OCI-LY1 (cell line): ENCODE results near the gene SLIT3.

Source experiments
- H2AFZ ChIP-seq: fragments of 200-600 bp; sonication (generic), shearing (Covaris generic); 2 replicates; pipeline ENCODE4 v1.6.0; 2014; ENCODE audit warnings: antibody characterized with exemption, mild to moderate bottlenecking, low read length
- H3F3A ChIP-seq: fragments of 200-600 bp; sonication (generic), shearing (Covaris generic); 2 replicates; pipeline ENCODE4 v1.6.0; 2014; ENCODE audit warnings: mild to moderate bottlenecking, antibody characterized with exemption, low read length, moderate library complexity; ENCODE audit not compliant: insufficient read depth
- H3K27ac ChIP-seq: fragments of 200-600 bp; sonication (generic); 2 replicates; pipeline ENCODE4 v1.5.1; 2014; ENCODE audit warnings: low read length, mixed run types, mild to moderate bottlenecking, low read depth; ENCODE audit not compliant: poor library complexity, severe bottlenecking
- H3K27me3 ChIP-seq: fragments of 200-600 bp; sonication (generic); 2 replicates; pipeline ENCODE4 v1.6.0; 2014; ENCODE audit warnings: antibody characterized with exemption, mild to moderate bottlenecking, low read length, moderate library complexity; ENCODE audit not compliant: insufficient read depth
- H3K36me3 ChIP-seq: fragments of 200-600 bp; sonication (generic); 2 replicates; pipeline ENCODE4 v1.6.1; 2014; ENCODE audit warnings: mild to moderate bottlenecking, antibody characterized with exemption, low read length, moderate library complexity, mixed read lengths; ENCODE audit not compliant: insufficient read depth
- H3K4me1 ChIP-seq: fragments of 200-600 bp; sonication (generic); 2 replicates; pipeline ENCODE4 v1.5.1; 2014; ENCODE audit warnings: mild to moderate bottlenecking, low read length, moderate library complexity; ENCODE audit not compliant: insufficient read depth, severe bottlenecking
- H3K4me2 ChIP-seq: fragments of 200-600 bp; sonication (generic), shearing (Covaris generic); 2 replicates; pipeline ENCODE4 v1.6.1; 2014; ENCODE audit warnings: low read length
- H3K4me3 ChIP-seq: fragments of 200-600 bp; sonication (generic); 2 replicates; pipeline ENCODE4 v1.5.1; 2014; ENCODE audit warnings: low read length, low read depth, mild to moderate bottlenecking, mixed read lengths; ENCODE audit not compliant: poor library complexity, severe bottlenecking
- H3K79me2 ChIP-seq: fragments of 200-600 bp; shearing (Covaris generic); 2 replicates; pipeline ENCODE4 v1.6.1; 2016; ENCODE audit warnings: mixed run types, low read length, mixed read lengths; ENCODE audit not compliant: insufficient read depth
- H3K9ac ChIP-seq: fragments of 200-600 bp; sonication (generic), shearing (Covaris generic); 2 replicates; pipeline ENCODE4 v1.6.1; 2014; ENCODE audit warnings: mild to moderate bottlenecking, low read length, mixed read lengths
- H3K9me2 ChIP-seq: fragments of 200-600 bp; sonication (generic), shearing (Covaris generic); 2 replicates; pipeline ENCODE4 v1.6.1; 2014; ENCODE audit warnings: low read depth, mild to moderate bottlenecking, low read length, mixed read lengths
- H3K9me3 ChIP-seq: fragments of 200-600 bp; shearing (Covaris generic); 2 replicates; pipeline ENCODE4 v1.6.1; 2014; ENCODE audit warnings: low read length, mixed read lengths
- H4K20me1 ChIP-seq: fragments of 200-600 bp; sonication (generic), shearing (Covaris generic); 2 replicates; pipeline ENCODE4 v1.6.0; 2016; ENCODE audit warnings: mild to moderate bottlenecking, low read length; ENCODE audit not compliant: insufficient read depth
- EZH2 ChIP-seq: fragments of 200-600 bp; sonication (generic), shearing (Covaris generic); IDR thresholded peaks from 2 replicates; pipeline ENCODE4 v1.8.0; 2017; ENCODE audit warnings: borderline replicate concordance, mixed run types, mild to moderate bottlenecking, antibody characterized with exemption, low read length, moderate library complexity, mixed read lengths
- TF ChIP-seq, protein P1 (sequence below): fragments of 200-600 bp; sonication (generic), shearing (Covaris generic); IDR thresholded peaks from 2 replicates; pipeline ENCODE4 v1.5.1; 2017; ENCODE audit warnings: mild to moderate bottlenecking, antibody characterized with exemption, low read length, moderate library complexity, mixed read lengths

The SLIT3 gene

DNA sequence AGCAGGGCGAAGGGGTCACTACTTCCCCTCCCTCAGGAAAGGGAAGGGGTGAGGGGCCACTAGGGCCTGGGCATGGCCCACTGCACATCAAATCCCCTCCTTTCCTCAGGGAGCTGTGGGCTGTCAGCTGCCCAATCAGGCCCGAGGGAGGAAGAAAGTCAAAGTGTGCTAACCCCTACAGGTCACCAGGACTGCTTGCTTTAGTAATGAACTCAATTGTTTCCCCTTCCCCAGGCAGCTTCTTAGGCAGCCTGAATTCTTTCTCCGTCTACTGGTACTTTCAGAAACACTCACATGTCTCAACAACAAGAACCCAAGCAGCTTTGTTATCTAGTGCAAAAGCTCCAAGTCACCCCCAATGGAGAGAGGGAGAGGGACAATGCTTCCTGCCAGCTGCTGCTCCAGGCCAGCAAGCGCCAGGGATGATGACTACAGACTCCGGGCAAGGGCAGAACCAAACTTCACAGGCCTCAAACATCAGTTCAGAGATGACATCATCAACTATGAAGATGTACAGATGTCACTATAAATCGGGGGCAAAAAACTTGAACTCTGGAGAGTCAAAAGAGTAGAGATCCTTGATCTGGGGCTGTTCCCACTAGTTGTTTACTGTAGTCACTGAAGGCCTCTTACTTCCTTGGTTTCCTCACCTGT is 100.7 kb downstream of the SLIT3 start:
- no peaks in the 10 kb centered on the region for H3K4me1 ChIP-seq
- no peak overlapping the region for H3K9ac ChIP-seq
- no peaks in the 10 kb centered on the region for H3K36me3 ChIP-seq
- H3K4me3 ChIP-seq: no peak overlapping the region
- no peaks in the 10 kb centered on the region for H3K79me2 ChIP-seq
- no peaks in the 10 kb centered on the region for H3K9me3 ChIP-seq
- H3F3A ChIP-seq: no peaks in the 10 kb centered on the region
- H4K20me1 ChIP-seq: no peaks in the 10 kb centered on the region
- TF ChIP-seq EZH2: no peak
- TF ChIP-seq, protein P1, sequence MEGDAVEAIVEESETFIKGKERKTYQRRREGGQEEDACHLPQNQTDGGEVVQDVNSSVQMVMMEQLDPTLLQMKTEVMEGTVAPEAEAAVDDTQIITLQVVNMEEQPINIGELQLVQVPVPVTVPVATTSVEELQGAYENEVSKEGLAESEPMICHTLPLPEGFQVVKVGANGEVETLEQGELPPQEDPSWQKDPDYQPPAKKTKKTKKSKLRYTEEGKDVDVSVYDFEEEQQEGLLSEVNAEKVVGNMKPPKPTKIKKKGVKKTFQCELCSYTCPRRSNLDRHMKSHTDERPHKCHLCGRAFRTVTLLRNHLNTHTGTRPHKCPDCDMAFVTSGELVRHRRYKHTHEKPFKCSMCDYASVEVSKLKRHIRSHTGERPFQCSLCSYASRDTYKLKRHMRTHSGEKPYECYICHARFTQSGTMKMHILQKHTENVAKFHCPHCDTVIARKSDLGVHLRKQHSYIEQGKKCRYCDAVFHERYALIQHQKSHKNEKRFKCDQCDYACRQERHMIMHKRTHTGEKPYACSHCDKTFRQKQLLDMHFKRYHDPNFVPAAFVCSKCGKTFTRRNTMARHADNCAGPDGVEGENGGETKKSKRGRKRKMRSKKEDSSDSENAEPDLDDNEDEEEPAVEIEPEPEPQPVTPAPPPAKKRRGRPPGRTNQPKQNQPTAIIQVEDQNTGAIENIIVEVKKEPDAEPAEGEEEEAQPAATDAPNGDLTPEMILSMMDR: no peak
- H2AFZ ChIP-seq: no peak overlapping the region
- H3K4me2 ChIP-seq: no peak overlapping the region
- H3K27me3 ChIP-seq: no peaks in the 10 kb centered on the region
- no peak overlapping the region for H3K27ac ChIP-seq
- no peaks in the 10 kb centered on the region for H3K9me2 ChIP-seq

DNA sequence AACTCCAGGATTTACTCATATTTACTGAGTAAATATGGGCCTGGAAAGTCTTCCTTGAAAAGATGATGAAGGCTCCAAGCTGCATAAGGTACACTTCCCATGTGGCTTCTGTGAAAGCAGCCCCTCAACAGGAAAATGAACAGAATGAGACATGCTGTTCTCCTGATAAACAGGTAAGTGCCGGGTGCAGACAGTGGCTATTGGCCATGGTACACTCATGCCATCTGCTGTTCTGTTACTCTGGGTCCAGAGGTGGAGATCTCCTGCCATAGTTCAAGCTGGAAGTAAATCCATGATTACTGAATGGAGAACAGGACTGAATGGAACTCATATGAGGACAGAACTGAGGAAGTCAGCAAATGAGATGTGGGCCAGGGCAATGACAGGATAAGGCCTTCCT is 103.6 kb downstream of the SLIT3 start:
- no peaks in the 10 kb centered on the region for H3F3A ChIP-seq

DNA sequence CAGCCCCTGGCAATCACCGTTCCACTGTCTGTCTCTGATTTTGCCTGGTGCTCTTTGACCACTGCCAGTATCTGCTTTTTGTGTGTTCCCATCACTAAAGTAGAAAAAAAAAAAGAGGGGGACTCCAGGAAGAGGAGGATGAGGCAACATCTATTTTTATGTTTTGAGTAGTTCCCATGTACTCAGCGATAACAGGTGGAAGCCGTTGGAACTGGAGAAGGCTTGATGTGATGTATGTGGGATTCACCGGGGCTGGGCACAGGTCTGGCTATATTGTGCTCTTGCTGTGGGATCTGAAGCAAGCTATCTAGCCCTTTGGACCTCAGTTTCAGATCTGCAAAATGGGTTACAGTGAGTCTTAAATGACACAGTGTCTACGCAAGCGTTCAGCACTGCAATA is 104.9 kb downstream of the SLIT3 start:
- no peaks in the 10 kb centered on the region for H3K4me1 ChIP-seq
- no peaks in the 10 kb centered on the region for H3K79me2 ChIP-seq
- no peak overlapping the region for H3K27ac ChIP-seq
- H3K9me3 ChIP-seq: no peaks in the 10 kb centered on the region
- no peak overlapping the region for H3K9ac ChIP-seq
- no peaks in the 10 kb centered on the region for H3K9me2 ChIP-seq
- no peaks in the 10 kb centered on the region for H3F3A ChIP-seq
- no peaks in the 10 kb centered on the region for H3K36me3 ChIP-seq
- H3K4me2 ChIP-seq: no peak overlapping the region
- no peaks in the 10 kb centered on the region for H3K27me3 ChIP-seq
- TF ChIP-seq EZH2: no peak
- TF ChIP-seq, protein P1: no peak
- no peak overlapping the region for H3K4me3 ChIP-seq
- H2AFZ ChIP-seq: no peak overlapping the region
- H4K20me1 ChIP-seq: no peaks in the 10 kb centered on the region

More for the DNA sequence above, 103.6 kb downstream of the SLIT3 start:
- Histone ChIP-seq H3K9me3 (no peaks in the 10 kb centered on the region), H3K36me3 (no peaks in the 10 kb centered on the region), H3K79me2 (no peaks in the 10 kb centered on the region), H2AFZ (no peak overlapping the region), H3K27ac (no peak overlapping the region), H4K20me1 (no peaks in the 10 kb centered on the region), H3K9me2 (no peaks in the 10 kb centered on the region), H3K27me3 (no peaks in the 10 kb centered on the region), H3K4me3 (no peak overlapping the region), H3K4me2 (no peak overlapping the region), H3K4me1 (no peaks in the 10 kb centered on the region), H3K9ac (no peak overlapping the region)
- TF ChIP-seq, protein P1: no peak
- TF ChIP-seq EZH2: no peak
